ENCODE results near the gene TMEM45B. TPM values are rescaled to one million over a fixed set of nuclear protein-coding genes. Genes with fewer than 3 reads are reported as not detected.
"Not testable (repeated sequence)": the region's sequence is repeated elsewhere in the genome, so short reads cannot be mapped to it uniquely, and the experiment has no call there.

Gene TMEM45B
- total and polyA plus RNA-seq, 3 experiments from 2014 or later, result 0.44 to 1.6 (median 0.58) TPM

DNA sequence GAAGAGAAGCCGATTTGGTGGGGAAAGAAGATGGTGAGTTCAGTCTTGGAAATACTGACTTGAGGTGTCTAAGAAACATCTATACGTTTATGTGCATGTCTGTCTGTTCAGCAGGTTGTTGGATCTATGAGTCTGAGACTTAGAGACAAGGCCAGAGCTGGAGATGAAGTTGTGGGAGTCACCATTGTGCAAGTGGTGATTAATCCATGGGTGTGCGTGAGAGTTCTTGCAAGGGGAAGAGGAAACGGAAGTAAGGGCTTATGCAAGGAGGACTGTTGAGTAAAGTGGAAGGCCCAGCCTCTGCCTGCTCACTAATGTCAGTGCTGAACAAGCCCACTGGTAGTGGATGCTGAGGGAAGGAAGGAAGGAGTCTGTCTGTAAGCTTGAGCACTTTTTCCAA, 9.7 kb downstream of the TMEM45B start:
- ChIA-PET POLR2A (no interaction called here), CTCF (no interaction called here)
- Mint-ChIP-seq H3K9me3 (peaks cover 0 to 2% (median 0%) of the 10 kb centered on the region in 5 donors), H3K27me3 (peaks cover 4 to 31% of the 10 kb centered on the region in 2 donors), H3K4me3 (no peak overlapping the region), H3K36me3 (no peaks in the 10 kb centered on the region), H3K4me1 (peaks cover 5 to 10% (median 7%) of the 10 kb centered on the region in 3 donors), H3K27ac (no peak overlapping the region)
- Histone ChIP-seq H3K9me3 (ENCODE audit: low read length) (no peaks in the 10 kb centered on the region), H3K4me1 (ENCODE audit: insufficient read depth, low read length) (no peaks in the 10 kb centered on the region), H3K4me3 (ENCODE audit: low read length) (no peak overlapping the region), H3K27me3 (ENCODE audit: insufficient read depth, low read length, poor library complexity, severe bottlenecking) (no peaks in the 10 kb centered on the region), H3K36me3 (ENCODE audit: insufficient read depth, low read length) (no peaks in the 10 kb centered on the region), H3K27ac (ENCODE audit: low read depth, low read length) (no peak overlapping the region)
- DNase-seq, result no peak

DNA sequence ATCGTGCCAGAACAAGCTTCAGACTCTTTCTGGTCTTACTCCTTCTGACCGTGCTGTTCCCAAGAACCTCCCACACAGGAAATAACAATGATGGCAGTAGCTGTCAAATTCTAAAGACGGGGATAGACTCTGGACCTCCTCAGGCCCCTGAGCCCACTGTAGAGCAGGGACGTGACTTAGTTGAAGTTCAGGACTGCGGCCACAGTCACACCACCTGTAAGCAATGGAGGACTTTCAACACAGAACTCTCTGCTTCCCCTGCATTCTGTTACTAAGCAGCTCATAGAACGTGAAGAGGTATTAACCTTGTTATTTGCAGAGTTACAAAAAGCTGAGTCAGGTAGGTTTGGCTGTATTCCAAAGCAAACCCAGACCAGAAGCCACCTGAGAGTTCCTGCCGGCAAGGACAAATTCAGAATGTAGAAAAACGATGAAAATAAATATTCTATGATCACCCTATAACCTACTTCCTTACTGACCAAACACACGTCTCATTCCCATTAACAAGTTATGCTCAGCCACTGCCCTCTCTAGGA, 12.7 kb downstream of the TMEM45B start:
- Histone ChIP-seq H3K36me3 (ENCODE audit: insufficient read depth, low read length) (no peaks in the 10 kb centered on the region), H3K27ac (ENCODE audit: low read depth, low read length) (no peak overlapping the region), H3K4me3 (ENCODE audit: low read length) (no peak overlapping the region), H3K4me1 (ENCODE audit: insufficient read depth, low read length) (no peaks in the 10 kb centered on the region), H3K27me3 (ENCODE audit: insufficient read depth, low read length, poor library complexity, severe bottlenecking) (no peaks in the 10 kb centered on the region), H3K9me3 (ENCODE audit: low read length) (no peaks in the 10 kb centered on the region)
- POLR2A ChIA-PET, result interaction anchor here (0.6 kb wide), 1 partner anchor 51 kb away, joined by 4 read pairs; no protein-coding TSS in a partner anchor
- Mint-ChIP-seq H3K27me3 (peaks cover 3 to 13% of the 10 kb centered on the region in 2 donors), H3K9me3 (peaks cover 0 to 2% (median 0%) of the 10 kb centered on the region in 5 donors), H3K4me3 (no peak overlapping the region), H3K27ac (no peak overlapping the region), H3K36me3 (no peaks in the 10 kb centered on the region), H3K4me1 (peaks cover 5 to 10% (median 7%) of the 10 kb centered on the region in 3 donors)
- no peak for DNase-seq
- CTCF ChIA-PET, result no interaction called here

DNA sequence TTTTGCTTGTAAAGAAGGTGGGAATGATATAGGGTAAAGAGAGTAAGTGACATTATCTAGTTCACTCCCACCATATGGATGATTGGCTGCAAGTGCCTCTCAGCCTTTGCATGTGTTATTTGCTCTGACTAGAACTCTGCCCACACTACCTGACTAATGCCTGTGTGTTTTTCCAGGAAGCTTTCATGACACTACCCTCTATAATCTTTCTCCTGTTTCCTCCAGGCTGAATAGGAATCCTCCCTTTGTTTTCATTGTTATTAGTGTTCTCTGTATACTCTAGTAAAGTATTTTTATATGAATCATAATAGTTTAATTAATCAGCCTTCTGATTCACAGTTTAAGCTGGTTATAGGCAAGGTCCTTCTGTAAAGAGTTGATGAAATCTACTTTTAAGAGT, 13.8 kb downstream of the TMEM45B start:
- H3K9me3 ChIP-seq (ENCODE audit: low read length); H3K36me3 Mint-ChIP-seq; H3K4me1 ChIP-seq (ENCODE audit: insufficient read depth, low read length); H3K27ac ChIP-seq (ENCODE audit: low read depth, low read length); H3K27ac Mint-ChIP-seq; DNase-seq; H3K36me3 ChIP-seq (ENCODE audit: insufficient read depth, low read length); H3K9me3 Mint-ChIP-seq; CTCF ChIA-PET; POLR2A ChIA-PET; H3K27me3 ChIP-seq (ENCODE audit: insufficient read depth, low read length, poor library complexity, severe bottlenecking); H3K4me3 Mint-ChIP-seq; H3K4me3 ChIP-seq (ENCODE audit: low read length): not testable (repeated sequence)
- H3K4me1 Mint-ChIP-seq, result peaks cover 5 to 10% (median 7%) of the 10 kb centered on the region in 3 donors
- peaks cover 3 to 13% of the 10 kb centered on the region in 2 donors for H3K27me3 Mint-ChIP-seq

DNA sequence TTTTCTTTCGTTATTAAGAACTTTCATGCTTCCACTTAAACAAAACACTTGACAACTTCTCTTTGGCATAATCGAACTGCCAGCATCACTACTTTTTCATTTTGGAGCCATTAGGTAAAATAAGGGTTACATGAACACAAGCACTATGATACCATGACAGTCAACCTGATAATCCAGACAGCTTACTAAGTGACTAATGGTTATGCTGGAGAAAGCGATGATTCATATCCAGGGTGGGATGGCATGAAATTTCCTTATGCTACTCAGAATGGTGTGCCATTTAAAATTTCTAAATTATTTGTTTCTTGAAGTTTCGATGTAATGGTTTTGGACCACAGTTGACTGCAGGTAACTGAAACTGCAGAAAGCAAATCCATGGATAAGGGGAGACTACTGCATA, 15.6 kb downstream of the TMEM45B start:
- H3K4me3 Mint-ChIP-seq; H3K27ac ChIP-seq (ENCODE audit: low read depth, low read length); H3K9me3 Mint-ChIP-seq; H3K4me3 ChIP-seq (ENCODE audit: low read length); H3K9me3 ChIP-seq (ENCODE audit: low read length); CTCF ChIA-PET; DNase-seq; H3K27ac Mint-ChIP-seq; H3K4me1 ChIP-seq (ENCODE audit: insufficient read depth, low read length); POLR2A ChIA-PET; H3K36me3 ChIP-seq (ENCODE audit: insufficient read depth, low read length); H3K27me3 ChIP-seq (ENCODE audit: insufficient read depth, low read length, poor library complexity, severe bottlenecking); H3K36me3 Mint-ChIP-seq: not testable (repeated sequence)
- Mint-ChIP-seq H3K4me1 (peaks cover 5 to 12% (median 9%) of the 10 kb centered on the region in 3 donors), H3K27me3 (peaks cover 3 to 13% of the 10 kb centered on the region in 2 donors)

DNA sequence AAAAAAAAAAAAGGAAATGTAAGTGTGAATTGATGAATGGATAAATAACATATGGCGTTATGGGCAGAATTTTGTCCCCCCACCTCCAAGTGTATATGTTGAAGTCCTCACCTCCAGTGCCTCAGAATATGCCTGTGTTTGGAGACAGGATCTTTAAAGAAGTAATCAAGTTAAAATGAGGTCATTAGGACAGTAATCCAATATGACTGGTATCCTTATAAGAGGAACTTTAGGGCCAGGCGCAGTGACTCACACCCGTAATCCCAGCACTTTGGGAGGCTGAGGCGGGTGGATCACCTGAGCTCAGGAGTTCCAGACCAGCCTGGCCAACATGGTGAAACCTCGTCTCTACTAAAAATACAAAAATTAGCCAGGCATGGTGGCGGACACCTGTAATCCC, 17.6 kb downstream of the TMEM45B start:
- H3K36me3 ChIP-seq (ENCODE audit: insufficient read depth, low read length); H3K27me3 ChIP-seq (ENCODE audit: insufficient read depth, low read length, poor library complexity, severe bottlenecking); H3K4me3 ChIP-seq (ENCODE audit: low read length); H3K36me3 Mint-ChIP-seq; H3K27ac Mint-ChIP-seq; H3K27ac ChIP-seq (ENCODE audit: low read depth, low read length); H3K9me3 Mint-ChIP-seq; POLR2A ChIA-PET; CTCF ChIA-PET; H3K9me3 ChIP-seq (ENCODE audit: low read length); H3K4me3 Mint-ChIP-seq; H3K4me1 ChIP-seq (ENCODE audit: insufficient read depth, low read length); H3K27me3 Mint-ChIP-seq; DNase-seq: not testable (repeated sequence)
- peaks cover 5 to 12% (median 11%) of the 10 kb centered on the region in 3 donors for H3K4me1 Mint-ChIP-seq

DNA sequence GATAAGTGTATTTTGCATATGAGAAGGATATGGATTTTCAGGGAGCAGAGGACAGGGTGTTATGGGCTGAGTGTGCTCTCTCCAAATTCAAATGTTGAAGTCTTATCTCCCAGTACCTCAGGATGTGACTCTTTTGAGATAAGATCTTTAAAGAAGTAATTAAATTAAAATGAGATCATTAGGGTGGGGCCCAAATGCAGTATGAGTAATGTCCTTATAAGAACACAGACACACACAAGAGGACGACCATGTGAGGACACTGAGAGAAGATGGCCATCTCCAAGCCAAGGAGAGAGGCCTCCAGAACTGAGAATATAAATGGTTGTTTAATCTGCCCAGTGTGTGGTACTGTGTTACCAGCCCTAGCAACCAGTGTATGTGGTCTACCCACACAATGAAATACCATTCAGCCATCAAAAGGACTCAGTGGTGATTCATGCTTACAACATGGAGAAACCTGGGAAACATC, 20.8 kb downstream of the TMEM45B start:
- H3K4me1 ChIP-seq (ENCODE audit: insufficient read depth, low read length); POLR2A ChIA-PET; H3K36me3 ChIP-seq (ENCODE audit: insufficient read depth, low read length); DNase-seq; H3K27ac ChIP-seq (ENCODE audit: low read depth, low read length); CTCF ChIA-PET; H3K9me3 ChIP-seq (ENCODE audit: low read length); H3K9me3 Mint-ChIP-seq; H3K27me3 Mint-ChIP-seq; H3K36me3 Mint-ChIP-seq; H3K4me3 Mint-ChIP-seq; H3K4me3 ChIP-seq (ENCODE audit: low read length); H3K27me3 ChIP-seq (ENCODE audit: insufficient read depth, low read length, poor library complexity, severe bottlenecking): not testable (repeated sequence)
- H3K4me1 Mint-ChIP-seq, result peaks cover 11 to 18% (median 14%) of the 10 kb centered on the region in 3 donors
- H3K27ac Mint-ChIP-seq, result peak overlapping the region in 1 of 8 donors; percentile 21

DNA sequence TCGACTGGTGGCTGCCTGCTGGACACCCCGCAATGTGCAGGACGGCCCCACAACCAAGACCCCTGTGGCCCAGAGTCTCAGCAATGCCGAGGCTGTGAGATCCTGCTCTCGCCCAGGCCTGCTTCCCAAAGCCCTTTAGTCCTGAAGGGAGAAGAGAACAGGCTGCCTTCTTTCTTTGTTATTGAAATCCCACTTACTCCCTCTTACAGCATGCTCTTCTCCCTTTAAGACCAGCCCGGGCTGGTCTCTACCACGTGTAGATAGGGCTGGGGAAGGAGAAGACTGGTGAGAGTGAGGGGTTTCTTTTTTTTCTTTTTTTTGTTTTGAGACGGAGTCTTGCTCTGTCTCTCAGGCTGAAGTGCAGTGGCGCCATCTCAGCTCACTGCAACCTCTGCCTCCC, 21.3 kb downstream of the TMEM45B start:
- ChIA-PET CTCF (no interaction called here), POLR2A (no interaction called here)
- peaks cover 0 to 6% (median 0%) of the 10 kb centered on the region in 5 donors for H3K9me3 Mint-ChIP-seq
- peaks cover 0 to 10% of the 10 kb centered on the region in 2 donors for H3K27me3 Mint-ChIP-seq
- DNase-seq, result no peak
- no peaks in the 10 kb centered on the region for H3K36me3 ChIP-seq (ENCODE audit: insufficient read depth, low read length)
- H3K4me3 Mint-ChIP-seq, result no peak overlapping the region
- H3K27me3 ChIP-seq (ENCODE audit: insufficient read depth, low read length, poor library complexity, severe bottlenecking), result no peaks in the 10 kb centered on the region
- peaks cover 13 to 22% (median 17%) of the 10 kb centered on the region in 3 donors for H3K4me1 Mint-ChIP-seq
- H3K36me3 Mint-ChIP-seq, result peaks cover 0 to 6% (median 3%) of the 10 kb centered on the region in 3 donors
- H3K27ac Mint-ChIP-seq, result no peak overlapping the region
- no peak overlapping the region for H3K4me3 ChIP-seq (ENCODE audit: low read length)
- no peak overlapping the region for H3K27ac ChIP-seq (ENCODE audit: low read depth, low read length)
- no peaks in the 10 kb centered on the region for H3K9me3 ChIP-seq (ENCODE audit: low read length)
- peaks cover 4% of the 10 kb centered on the region for H3K4me1 ChIP-seq (ENCODE audit: insufficient read depth, low read length)

DNA sequence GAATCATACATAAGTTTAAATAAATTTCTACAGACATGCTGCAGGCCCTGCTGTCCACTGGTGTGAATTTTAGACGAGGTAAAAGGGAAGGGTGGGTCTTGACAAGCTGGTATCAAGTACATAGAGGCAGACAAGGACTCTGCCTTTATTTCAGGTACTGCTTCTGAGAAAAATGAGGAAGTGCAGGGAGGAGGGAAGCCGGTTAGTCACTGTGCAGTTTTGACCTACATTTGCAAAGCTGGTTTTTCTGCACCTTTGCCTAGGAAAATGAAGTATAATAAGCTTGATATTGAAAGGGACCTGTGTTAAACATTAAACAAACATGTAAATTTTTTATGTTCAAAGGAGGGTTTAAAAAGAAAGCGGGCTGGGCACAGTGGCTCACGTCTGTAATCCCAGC, 24.6 kb downstream of the TMEM45B start:
- H3K4me1 ChIP-seq (ENCODE audit: insufficient read depth, low read length), result peaks cover 5% of the 10 kb centered on the region
- ChIA-PET CTCF (no interaction called here), POLR2A (no interaction called here)
- Mint-ChIP-seq H3K36me3 (peaks cover 0 to 8% (median 5%) of the 10 kb centered on the region in 3 donors), H3K27ac (peak overlapping the region in 1 of 8 donors; percentile 19), H3K9me3 (peaks cover 0 to 15% (median 2%) of the 10 kb centered on the region in 5 donors), H3K4me3 (no peak overlapping the region), H3K27me3 (peaks cover 2 to 10% of the 10 kb centered on the region in 2 donors), H3K4me1 (peaks cover 19 to 34% (median 22%) of the 10 kb centered on the region in 3 donors)
- H3K4me3 ChIP-seq (ENCODE audit: low read length), result no peak overlapping the region
- H3K36me3 ChIP-seq (ENCODE audit: insufficient read depth, low read length), result no peaks in the 10 kb centered on the region
- no peaks in the 10 kb centered on the region for H3K9me3 ChIP-seq (ENCODE audit: low read length)
- no peak for DNase-seq
- no peak overlapping the region for H3K27ac ChIP-seq (ENCODE audit: low read depth, low read length)
- H3K27me3 ChIP-seq (ENCODE audit: insufficient read depth, low read length, poor library complexity, severe bottlenecking), result no peaks in the 10 kb centered on the region

Measured in CD8-positive, alpha-beta memory T cell (primary cell).